Sigmoid colon (tissue), 7 donors: ENCODE results near the gene ITPR2. TPM values are rescaled to one million over a fixed set of nuclear protein-coding genes. Genes with fewer than 3 reads are reported as not detected.

Source experiments
- DNase-seq: peaks from one replicate; pipeline ENCODE4 v3.0.0-alpha.2; 2019
- H3K27ac ChIP-seq, 4 donors: fragments of 200-600 bp; sonication (generic); one replicate each; pipeline ENCODE4 v1.5.1; 2016 to 2019; ENCODE audit warnings: mild to moderate bottlenecking in 1 of 4
- H3K27me3 ChIP-seq, 3 donors: fragments of 200-600 bp; sonication (generic); one replicate each; pipeline ENCODE4 v1.5.1; 2019; ENCODE audit warnings: mild to moderate bottlenecking in 1 of 3
- H3K36me3 ChIP-seq, 4 donors: fragments of 200-600 bp; sonication (generic); one replicate each; pipeline ENCODE4 v1.5.1; 2016 to 2019
- H3K4me1 ChIP-seq, 4 donors: fragments of 200-600 bp; sonication (generic); one replicate each; pipeline ENCODE4 v1.5.1; 2017 to 2019
- H3K4me3 ChIP-seq, 4 donors: fragments of 200-600 bp; sonication (generic); one replicate each; pipeline ENCODE4 v1.5.1; 2017 to 2019; ENCODE audit warnings: mild to moderate bottlenecking in 2 of 4, moderate library complexity in 1 of 4
- H3K9me3 ChIP-seq, 4 donors: fragments of 200-600 bp in 3 of 4; sonication (generic) in 3 of 4; one replicate each; pipeline versions ENCODE4 v1.5.1 to v1.6.1; 2013 to 2019
- EP300 ChIP-seq, 4 donors: sonication (generic); formaldehyde crosslinking; IDR thresholded peaks; one replicate each; pipeline ENCODE4 v1.6.1; 2017; ENCODE audit warnings: antibody characterized with exemption in 4 of 4
- POLR2A ChIP-seq, 2 donors: fragments of 450-650 bp; IDR thresholded peaks; one replicate each; pipeline ENCODE4 v1.6.1; 2016; ENCODE audit warnings: antibody characterized with exemption in 2 of 2, mild to moderate bottlenecking in 2 of 2, moderate library complexity in 2 of 2
- POLR2AphosphoS5 ChIP-seq, 4 donors: sonication (generic); formaldehyde crosslinking; IDR thresholded peaks; one replicate each; pipeline ENCODE4 v1.6.1; 2017; ENCODE audit warnings: antibody characterized with exemption in 4 of 4
- WGBS, 2 donors: extraction: QIAGEN DNeasy Blood & Tissue Kit; methylation state at CpG; one replicate each; pipeline ENCODE4 v1.1.7; 2013; 5-methylcytosine and 5-hydroxymethylcytosine counted together
- intact Hi-C: fragments of 100-400 bp; cut with DNase I; formaldehyde crosslinking; loops from one replicate; pipeline ENCODE4 v1.15.1; 2023
- polyA plus RNA-seq, 3 donors: library from polyadenylated mRNA; stranded (reverse); fragments of 200-250 nt; gene quantifications; one replicate each; pipeline ENCODE4 v1.2.3, GENCODE V29; 2013
- total RNA-seq, 4 donors: library from RNA; depleted of rRNA; stranded (reverse); fragments of >200 nt; gene quantifications; one replicate each; pipeline ENCODE4 v1.1.0, GENCODE V29; 2016
- TF ChIP-seq, protein P1 (sequence below), 4 experiments: fragments of 450-650 bp in 3 of 4; fragments of 200-600 bp in 1 of 4; IDR thresholded peaks; one replicate each; pipeline ENCODE4 v1.5.1; 2016 to 2019; ENCODE audit warnings: antibody characterized with exemption in 4 of 4, mild to moderate bottlenecking in 3 of 4, moderate library complexity in 2 of 4
- donor health status: healthy with polysubstance abuse.
- donor health status: Bipolar disorder and iron deficiency.
- donor health status: healthy.

Gene ITPR2
- total and polyA plus RNA-seq, 7 donors, result 1.4 to 78.1 (median 58.9) TPM

DNA sequence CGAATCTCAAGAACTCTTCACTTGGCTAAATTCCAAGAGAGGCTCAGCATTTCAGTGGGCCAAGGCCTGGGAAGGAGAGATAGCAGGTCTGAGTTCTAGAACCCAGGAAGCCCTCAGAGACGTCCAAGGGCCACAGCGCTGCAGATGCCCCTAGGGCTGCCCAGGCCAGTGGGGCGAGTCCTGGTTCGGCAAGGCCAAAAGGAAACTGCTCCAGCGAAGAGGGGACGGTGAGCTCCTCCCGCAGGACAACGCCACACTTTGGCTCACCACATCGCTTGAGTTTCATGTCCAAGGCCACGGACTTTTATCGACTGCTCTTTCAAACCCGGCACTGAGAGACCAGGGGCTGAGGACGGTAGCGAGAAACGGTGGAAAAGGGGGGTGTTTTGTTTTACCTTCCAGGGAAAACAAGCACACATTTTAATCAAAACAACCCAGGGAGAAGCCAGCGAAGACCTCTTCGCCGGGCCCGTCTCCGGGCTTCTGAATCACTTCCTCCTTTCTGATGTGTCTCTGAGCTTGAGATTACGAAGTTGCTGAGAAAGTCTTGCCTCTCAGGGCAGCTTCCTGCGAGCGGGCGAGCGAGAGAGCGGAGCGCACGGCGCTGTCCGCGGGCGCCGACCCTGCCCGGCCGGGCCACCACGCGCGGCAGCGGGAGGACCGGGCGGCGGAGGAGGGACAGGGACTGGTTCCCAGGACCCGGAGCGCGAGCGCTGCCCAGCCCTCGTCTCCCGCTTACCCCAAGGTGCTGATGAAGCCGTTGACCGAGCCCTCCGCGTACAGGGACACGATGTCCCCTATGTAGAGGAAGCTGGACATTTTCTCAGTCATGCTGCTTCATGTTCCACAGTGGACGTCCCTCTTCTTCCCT, 808 bp downstream of the ITPR2 start:
- Histone ChIP-seq H3K27ac (peak overlapping the region; percentile 92 to 96 (median 94)), H3K36me3 (no peaks in the 10 kb centered on the region), H3K4me3 (peak overlapping the region; percentile 75 to 85 (median 79)), H3K9me3 (no peaks in the 10 kb centered on the region), H3K27me3 (no peaks in the 10 kb centered on the region), H3K4me1 (peaks cover 0 to 49% (median 37%) of the 10 kb centered on the region in 4 donors)
- TF ChIP-seq POLR2AphosphoS5 (IDR thresholded peaks at IDR 0.05), result peak in 3 of 4 donors; percentile 52 to 70 (median 64)
- no peak for TF ChIP-seq EP300 (IDR thresholded peaks at IDR 0.05)
- TF ChIP-seq, protein P1, sequence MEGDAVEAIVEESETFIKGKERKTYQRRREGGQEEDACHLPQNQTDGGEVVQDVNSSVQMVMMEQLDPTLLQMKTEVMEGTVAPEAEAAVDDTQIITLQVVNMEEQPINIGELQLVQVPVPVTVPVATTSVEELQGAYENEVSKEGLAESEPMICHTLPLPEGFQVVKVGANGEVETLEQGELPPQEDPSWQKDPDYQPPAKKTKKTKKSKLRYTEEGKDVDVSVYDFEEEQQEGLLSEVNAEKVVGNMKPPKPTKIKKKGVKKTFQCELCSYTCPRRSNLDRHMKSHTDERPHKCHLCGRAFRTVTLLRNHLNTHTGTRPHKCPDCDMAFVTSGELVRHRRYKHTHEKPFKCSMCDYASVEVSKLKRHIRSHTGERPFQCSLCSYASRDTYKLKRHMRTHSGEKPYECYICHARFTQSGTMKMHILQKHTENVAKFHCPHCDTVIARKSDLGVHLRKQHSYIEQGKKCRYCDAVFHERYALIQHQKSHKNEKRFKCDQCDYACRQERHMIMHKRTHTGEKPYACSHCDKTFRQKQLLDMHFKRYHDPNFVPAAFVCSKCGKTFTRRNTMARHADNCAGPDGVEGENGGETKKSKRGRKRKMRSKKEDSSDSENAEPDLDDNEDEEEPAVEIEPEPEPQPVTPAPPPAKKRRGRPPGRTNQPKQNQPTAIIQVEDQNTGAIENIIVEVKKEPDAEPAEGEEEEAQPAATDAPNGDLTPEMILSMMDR (IDR thresholded peaks at IDR 0.05), result no peak
- peak in 1 of 2 donors; percentile 49 for TF ChIP-seq POLR2A (IDR thresholded peaks at IDR 0.05)
- WGBS, 2 donors, result 0% methylated on average over 55 of the region's 55 CpGs
- intact Hi-C loops, result loop anchor here (5.0 kb wide), 5 partner anchors 90 to 720 kb away; no protein-coding TSS in a partner anchor
- DNase-seq, result peak; percentile 88

DNA sequence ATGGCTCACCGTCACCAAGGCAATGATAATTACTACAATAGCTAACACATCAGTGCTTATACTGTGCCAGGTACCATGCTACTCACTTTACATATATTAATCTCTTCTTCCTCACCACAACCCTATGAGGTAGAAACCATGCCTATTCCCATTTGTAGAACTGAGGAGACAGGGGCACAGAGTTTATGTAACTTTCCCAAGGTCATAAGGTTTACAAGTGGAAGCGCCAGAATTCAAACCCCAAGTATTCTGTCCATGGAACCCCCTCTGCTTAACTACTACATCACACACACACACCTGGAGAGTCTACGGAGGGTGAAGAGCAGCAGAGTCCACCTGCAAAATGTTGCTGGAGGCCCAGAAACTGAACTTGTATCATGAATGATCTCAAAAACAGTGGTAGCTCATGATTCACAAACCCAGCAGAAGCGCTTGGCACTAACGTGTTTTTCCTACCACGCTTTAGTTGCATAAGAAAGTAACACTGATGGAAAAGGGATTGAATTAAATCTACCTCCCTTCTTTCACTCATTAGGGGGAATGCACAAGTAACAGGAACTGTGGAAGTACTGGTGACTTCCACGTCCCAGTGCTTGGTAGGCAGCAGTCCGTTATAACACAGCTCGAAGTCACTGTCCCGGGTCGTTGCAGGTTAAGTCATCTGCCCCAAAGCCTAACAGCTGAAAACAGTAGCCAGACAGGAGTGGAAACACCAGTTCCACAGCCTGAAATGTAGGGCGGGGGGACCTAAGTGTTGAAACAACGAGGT, 2.0 kb downstream of the ITPR2 start:
- Histone ChIP-seq H3K36me3 (no peaks in the 10 kb centered on the region), H3K4me1 (peaks cover 0 to 50% (median 37%) of the 10 kb centered on the region in 4 donors), H3K9me3 (no peaks in the 10 kb centered on the region), H3K27ac (peak overlapping the region in 3 of 4 donors; percentile 55 to 96 (median 62)), H3K4me3 (peak overlapping the region; percentile 4 to 85 (median 32)), H3K27me3 (no peaks in the 10 kb centered on the region)
- TF ChIP-seq POLR2AphosphoS5 (IDR thresholded peaks at IDR 0.05) (no peak), EP300 (IDR thresholded peaks at IDR 0.05) (no peak), POLR2A (IDR thresholded peaks at IDR 0.05) (no peak)
- TF ChIP-seq, protein P1 (IDR thresholded peaks at IDR 0.05), result no peak
- intact Hi-C loops, result loop anchor here (5.0 kb wide), 5 partner anchors 89 to 719 kb away; no protein-coding TSS in a partner anchor
- 58 to 71% methylated on average over 13 of the region's 13 CpGs for WGBS, 2 donors
- DNase-seq, result no peak

DNA sequence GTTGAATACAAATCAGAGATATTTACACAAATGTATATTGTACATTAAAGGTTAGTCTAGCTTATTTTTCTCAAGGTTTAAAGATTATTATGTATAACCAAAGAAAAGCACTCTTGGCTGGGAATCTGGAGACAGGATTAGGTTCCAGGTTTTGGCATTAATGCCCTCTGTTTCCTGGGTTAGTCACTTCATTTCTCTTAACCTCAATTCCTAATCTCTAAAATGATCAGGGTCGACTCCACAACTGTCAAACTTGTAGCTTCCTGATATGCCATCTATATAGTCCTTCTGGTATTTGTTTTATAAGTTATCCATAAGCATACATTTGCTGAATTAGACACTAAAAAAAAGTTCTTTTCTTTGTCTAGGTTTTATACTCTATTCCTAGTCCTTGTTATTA, 2.6 kb downstream of the ITPR2 start:
- no peak for TF ChIP-seq POLR2A (IDR thresholded peaks at IDR 0.05)
- no peak for TF ChIP-seq EP300 (IDR thresholded peaks at IDR 0.05)
- TF ChIP-seq POLR2AphosphoS5 (IDR thresholded peaks at IDR 0.05), result no peak
- TF ChIP-seq, protein P1 (IDR thresholded peaks at IDR 0.05), result no peak
- Histone ChIP-seq H3K27me3 (no peaks in the 10 kb centered on the region), H3K4me3 (peak overlapping the region in 3 of 4 donors; percentile 4 to 85 (median 28)), H3K36me3 (no peaks in the 10 kb centered on the region), H3K4me1 (peaks cover 0 to 51% (median 40%) of the 10 kb centered on the region in 4 donors), H3K27ac (peak overlapping the region in 2 of 4 donors; percentile 55 to 96), H3K9me3 (no peaks in the 10 kb centered on the region)
- DNase-seq, result no peak
- 49 to 51% methylated on average over 1 of the region's 1 CpG for WGBS, 2 donors
- intact Hi-C loops, result loop anchor here (5.0 kb wide), 5 partner anchors 88 to 718 kb away; no protein-coding TSS in a partner anchor

DNA sequence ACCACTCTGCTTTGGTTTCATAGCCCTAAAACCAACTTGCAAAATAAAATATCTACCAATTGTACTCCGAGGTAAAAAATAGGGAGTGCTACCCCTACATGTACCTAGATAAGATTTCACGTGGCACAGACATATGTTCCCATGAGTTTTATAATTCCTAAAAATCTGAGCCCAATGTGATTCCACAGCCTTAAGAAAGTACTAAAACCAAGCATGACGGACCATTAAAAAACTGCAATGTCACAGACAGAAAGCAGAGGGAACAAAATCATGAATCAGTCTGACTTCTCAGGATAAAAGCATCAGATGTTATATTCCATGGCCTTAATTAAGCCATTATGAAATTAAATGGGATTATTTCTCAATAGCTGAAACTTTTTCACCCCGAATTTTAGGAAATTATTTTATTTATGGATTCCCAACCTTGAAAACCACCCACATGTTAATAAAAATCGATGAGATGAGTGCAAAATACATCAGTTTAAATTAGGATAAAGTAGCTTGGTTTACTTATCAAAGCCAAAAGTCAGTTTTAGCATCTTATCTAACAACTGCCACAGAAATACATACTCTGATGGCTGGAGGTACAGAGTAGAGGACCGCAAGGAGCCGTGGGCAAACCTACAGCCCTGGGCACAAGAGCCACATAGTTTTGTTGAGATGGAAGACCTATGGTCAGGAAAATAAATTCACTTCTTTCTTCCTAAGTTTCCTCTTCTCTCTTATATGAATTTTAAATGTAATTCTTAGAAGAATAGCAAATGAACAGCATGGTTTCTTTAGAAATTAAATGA, 4.5 kb downstream of the ITPR2 start:
- Histone ChIP-seq H3K9me3 (no peaks in the 10 kb centered on the region), H3K4me1 (peaks cover 0 to 42% (median 35%) of the 10 kb centered on the region in 4 donors), H3K27ac (peak overlapping the region in 3 of 4 donors; percentile 52 to 61 (median 53)), H3K36me3 (no peaks in the 10 kb centered on the region), H3K4me3 (no peak overlapping the region), H3K27me3 (no peaks in the 10 kb centered on the region)
- TF ChIP-seq POLR2AphosphoS5 (IDR thresholded peaks at IDR 0.05) (peak; percentile 42 to 73 (median 56)), EP300 (IDR thresholded peaks at IDR 0.05) (peak in 2 of 4 donors; percentile 39 to 52), POLR2A (IDR thresholded peaks at IDR 0.05) (no peak)
- TF ChIP-seq, protein P1 (IDR thresholded peaks at IDR 0.05), result no peak
- intact Hi-C loops, result no loop called here
- 91 to 93% methylated on average over 7 of the region's 7 CpGs for WGBS, 2 donors
- DNase-seq, result no peak
